GM12865 (cell line): Measurements from ENCODE around the gene B3GAT2.

Experiments
- DNase-seq: peaks from one replicate; pipeline ENCODE4 v3.0.0; 2010; ENCODE audit warnings: low read depth
- H3K4me3 ChIP-seq: 2 replicates; pipeline ENCODE4 v1.5.1; 2011; ENCODE audit warnings: mild to moderate bottlenecking, low read depth, low read length, control low read depth
- TF ChIP-seq, protein P1 (sequence below): IDR thresholded peaks from 2 replicates; pipeline ENCODE4 v1.5.1; 2011; ENCODE audit warnings: low read length, control low read depth, low read depth, inconsistent platforms; ENCODE audit not compliant: insufficient read depth; ENCODE audit errors: missing control alignments

B3GAT2 gene

DNA sequence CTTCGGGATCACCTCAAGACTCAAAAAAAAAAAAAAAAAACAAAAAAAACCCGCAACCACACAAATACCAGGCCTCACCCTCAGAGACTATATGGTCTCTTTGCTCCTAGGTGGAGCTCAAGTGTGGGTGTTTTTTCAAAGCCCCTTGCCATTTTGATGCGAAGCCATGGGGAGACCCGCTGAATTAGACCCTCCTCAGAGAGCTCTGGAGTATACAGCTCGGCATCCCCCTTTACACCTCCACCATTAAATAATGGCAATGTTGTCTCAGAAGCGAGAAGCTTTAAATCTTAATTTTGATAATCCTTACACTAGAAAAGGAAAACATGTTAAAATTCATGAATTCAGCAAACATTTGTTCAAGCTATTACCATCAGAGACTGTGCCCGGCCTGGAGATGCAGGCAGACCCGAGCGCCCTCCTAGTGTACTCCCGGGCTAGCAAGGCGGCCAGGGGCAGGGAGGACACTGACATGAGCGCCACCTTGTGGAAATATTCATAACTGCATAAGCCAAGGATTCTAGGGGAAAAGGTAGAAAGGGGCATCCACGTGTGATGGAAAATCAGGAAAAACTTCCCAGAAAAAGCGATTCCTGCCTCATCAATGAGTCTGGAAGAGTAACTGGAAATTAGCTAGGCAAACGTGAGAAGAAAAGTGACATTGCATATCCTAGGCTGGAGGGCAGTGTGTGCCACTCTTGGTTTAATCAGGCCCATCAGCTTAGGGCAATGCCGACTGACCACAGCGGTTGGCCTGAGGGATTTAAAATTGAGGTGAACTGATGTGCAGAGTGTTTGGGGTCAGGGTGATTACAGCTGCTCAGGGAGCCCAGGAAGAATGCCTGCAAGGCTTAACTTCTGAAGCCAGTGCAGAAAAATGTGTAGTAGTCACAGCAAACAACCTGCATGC, 72.5 kb downstream of the B3GAT2 start:
- H3K4me3 ChIP-seq = no peak overlapping the region
- peak; percentile 62 for DNase-seq
- TF ChIP-seq, protein P1, sequence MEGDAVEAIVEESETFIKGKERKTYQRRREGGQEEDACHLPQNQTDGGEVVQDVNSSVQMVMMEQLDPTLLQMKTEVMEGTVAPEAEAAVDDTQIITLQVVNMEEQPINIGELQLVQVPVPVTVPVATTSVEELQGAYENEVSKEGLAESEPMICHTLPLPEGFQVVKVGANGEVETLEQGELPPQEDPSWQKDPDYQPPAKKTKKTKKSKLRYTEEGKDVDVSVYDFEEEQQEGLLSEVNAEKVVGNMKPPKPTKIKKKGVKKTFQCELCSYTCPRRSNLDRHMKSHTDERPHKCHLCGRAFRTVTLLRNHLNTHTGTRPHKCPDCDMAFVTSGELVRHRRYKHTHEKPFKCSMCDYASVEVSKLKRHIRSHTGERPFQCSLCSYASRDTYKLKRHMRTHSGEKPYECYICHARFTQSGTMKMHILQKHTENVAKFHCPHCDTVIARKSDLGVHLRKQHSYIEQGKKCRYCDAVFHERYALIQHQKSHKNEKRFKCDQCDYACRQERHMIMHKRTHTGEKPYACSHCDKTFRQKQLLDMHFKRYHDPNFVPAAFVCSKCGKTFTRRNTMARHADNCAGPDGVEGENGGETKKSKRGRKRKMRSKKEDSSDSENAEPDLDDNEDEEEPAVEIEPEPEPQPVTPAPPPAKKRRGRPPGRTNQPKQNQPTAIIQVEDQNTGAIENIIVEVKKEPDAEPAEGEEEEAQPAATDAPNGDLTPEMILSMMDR = peak; percentile 79

DNA sequence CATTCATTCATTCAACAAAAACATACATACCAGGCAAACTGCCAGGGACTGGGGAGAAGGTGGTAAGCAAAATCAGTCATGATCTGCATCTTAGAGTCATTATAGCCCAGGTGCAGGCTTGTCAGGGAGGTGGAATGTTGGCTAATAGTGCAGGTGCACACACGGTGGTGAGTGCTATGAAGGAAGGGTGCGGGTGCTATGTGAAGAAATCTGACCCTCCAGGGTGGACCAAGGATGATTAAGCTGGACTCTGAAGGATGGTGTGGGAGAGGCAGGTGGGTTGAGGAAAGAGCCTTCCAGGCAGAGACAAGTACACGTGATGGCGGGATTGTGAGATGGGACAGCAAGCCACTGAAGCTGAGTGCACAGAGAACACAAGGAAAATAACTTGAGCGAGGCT, 77.4 kb downstream of the B3GAT2 start:
- H3K4me3 ChIP-seq = no peak overlapping the region
- TF ChIP-seq, protein P1 = no peak
- no peak for DNase-seq

DNA sequence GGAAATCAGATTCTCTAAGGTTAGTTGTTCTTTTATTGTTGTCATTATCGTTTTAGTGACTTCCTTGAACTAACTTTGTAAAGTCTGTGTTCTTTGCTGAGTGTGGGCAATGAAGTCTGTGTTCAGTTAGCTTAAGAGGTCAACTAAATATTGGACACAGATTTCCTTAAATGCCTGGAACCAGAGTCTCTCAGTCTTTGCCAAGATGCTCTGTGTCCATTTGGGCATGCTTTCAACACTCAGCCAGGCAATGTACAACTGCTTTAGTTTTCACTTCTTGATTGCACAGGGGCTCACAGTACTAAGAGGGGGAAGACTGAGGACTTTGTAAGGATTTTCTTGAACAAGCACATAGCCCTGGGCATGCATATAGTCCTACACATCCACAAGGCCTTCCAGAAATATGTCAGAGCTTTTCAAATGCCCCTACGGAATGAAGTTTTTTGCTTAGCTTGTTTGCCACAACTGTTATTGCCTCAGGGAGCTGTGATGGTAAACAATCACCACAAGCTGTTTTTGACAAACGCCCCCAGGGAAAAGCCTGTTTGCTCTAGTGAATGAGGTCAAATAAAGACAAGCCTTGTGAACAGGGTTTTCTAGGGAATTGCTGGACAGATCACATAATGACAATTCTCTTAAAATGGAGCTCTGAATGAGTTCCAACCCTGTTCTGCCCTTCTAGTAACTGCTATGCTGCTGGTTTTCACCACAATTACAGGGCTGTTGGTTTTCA, 82.5 kb downstream of the B3GAT2 start:
- TF ChIP-seq, protein P1 = no peak
- DNase-seq = no peak
- no peak overlapping the region for H3K4me3 ChIP-seq

DNA sequence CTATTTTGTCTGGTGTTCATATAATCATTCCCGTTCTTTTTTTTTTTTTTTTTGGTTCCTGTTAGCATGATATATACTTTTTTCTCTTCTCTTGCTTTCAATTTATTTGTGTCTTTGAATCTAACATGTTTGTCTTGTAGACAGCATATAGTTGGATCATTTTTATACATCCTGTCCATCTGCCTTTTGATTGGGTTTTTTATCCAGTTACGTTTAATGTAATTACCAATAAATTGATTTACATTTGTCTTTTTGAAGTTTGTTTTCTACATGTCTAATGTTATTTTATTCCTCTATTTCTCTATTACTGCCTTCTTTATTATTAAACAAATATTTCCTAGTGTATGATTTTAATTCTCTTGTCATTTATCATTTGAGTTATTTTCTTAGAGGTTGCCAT, 84.4 kb downstream of the B3GAT2 start:
- TF ChIP-seq, protein P1 = no peak
- DNase-seq = no peak
- no peak overlapping the region for H3K4me3 ChIP-seq

DNA sequence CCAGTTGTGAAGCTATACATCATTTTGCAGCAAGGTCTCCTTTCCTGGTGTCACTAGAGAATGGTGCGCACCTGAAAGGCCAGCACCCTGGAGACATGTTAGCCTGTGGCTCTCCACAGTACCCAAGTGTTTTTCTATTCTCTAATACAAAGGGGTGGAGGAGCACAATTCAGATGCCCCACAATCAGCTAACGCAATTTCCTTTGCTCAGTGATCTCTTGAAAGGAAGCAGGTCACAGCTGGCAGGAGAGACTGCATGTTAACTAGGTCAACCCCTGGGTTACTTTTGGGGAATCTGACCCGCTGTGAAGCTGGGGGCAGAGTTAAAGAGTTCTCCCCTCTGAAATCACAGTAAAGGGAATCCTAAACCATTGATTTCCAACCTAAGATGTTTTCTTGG, 92.5 kb downstream of the B3GAT2 start:
- no peak overlapping the region for H3K4me3 ChIP-seq
- TF ChIP-seq, protein P1 = no peak
- no peak for DNase-seq

DNA sequence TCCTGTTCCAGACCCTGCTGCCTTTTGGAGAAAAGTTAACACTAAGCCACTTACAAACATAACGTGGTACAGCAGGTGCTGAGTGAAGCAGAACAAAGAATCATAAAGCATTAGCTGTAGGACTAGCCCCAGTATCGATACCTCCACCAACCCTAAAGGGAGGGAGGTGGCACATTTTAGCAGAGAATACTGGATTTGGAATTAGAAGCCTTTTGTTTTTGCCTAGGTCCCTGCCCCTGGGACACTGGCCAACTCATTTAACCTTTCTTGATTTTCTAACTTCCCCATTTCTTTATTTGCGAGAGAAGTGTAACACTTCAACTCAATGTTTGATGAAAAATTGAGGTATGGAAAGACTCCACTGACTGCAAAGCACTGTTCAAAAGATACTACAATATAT, 93.5 kb downstream of the B3GAT2 start:
- DNase-seq = no peak
- no peak overlapping the region for H3K4me3 ChIP-seq
- TF ChIP-seq, protein P1 = no peak
